Kidney (tissue), 14 donors: ENCODE results near the gene ZNRF3. TPM values are rescaled to one million over a fixed set of nuclear protein-coding genes. Genes with fewer than 3 reads are reported as not detected.

ENCODE experiments used
- DNase-seq, 5 donors: peaks; one replicate each; pipeline ENCODE4 v3.0.0-alpha.2; 2013 to 2020
- FAIRE-seq: peaks from 2 replicates; lab custom pipeline; 2012; peaks lifted over from hg19 to GRCh38; lab: Jason Lieb, UNC
- H3K27ac ChIP-seq, 2 donors: one replicate each; pipeline ENCODE4 v1.7.0; 2013; ENCODE audit warnings: low read depth in 2 of 2, low read length in 2 of 2, inconsistent platforms in 1 of 2
- H3K27me3 ChIP-seq: one replicate; pipeline ENCODE4 v1.7.1; 2013; ENCODE audit warnings: low read length, inconsistent platforms; ENCODE audit not compliant: control insufficient read depth, insufficient read depth
- H3K36me3 ChIP-seq, 3 donors: one replicate each; pipeline versions ENCODE4 v1.7.0 to v1.7.1; 2013; ENCODE audit warnings: low read length in 3 of 3, control low read depth in 1 of 3, inconsistent platforms in 1 of 3; ENCODE audit not compliant: insufficient read depth in 3 of 3, control insufficient read depth in 2 of 3
- H3K4me1 ChIP-seq, 3 donors: one replicate each; pipeline versions ENCODE4 v1.7.0 to v1.7.1; 2013; ENCODE audit warnings: low read length in 3 of 3, inconsistent platforms in 1 of 3, low read depth in 1 of 3; ENCODE audit not compliant: control insufficient read depth in 2 of 3, insufficient read depth in 2 of 3
- H3K4me3 ChIP-seq, 3 donors: one replicate each; pipeline versions ENCODE4 v1.7.0 to v1.8.1; 2013; ENCODE audit warnings: low read length in 3 of 3, control low read depth in 1 of 3, inconsistent platforms in 1 of 3
- H3K9ac ChIP-seq, 3 donors: one replicate each; pipeline versions ENCODE4 v1.7.0 to v1.7.1; 2013; ENCODE audit warnings: low read length in 3 of 3, control low read depth in 1 of 3, inconsistent platforms in 1 of 3
- H3K9me3 ChIP-seq, 3 donors: one replicate each; pipeline versions ENCODE4 v1.7.0 to v1.7.1; 2013; ENCODE audit warnings: low read length in 3 of 3, control low read depth in 1 of 3, inconsistent platforms in 1 of 3; ENCODE audit not compliant: control insufficient read depth in 2 of 3, insufficient read depth in 1 of 3
- intact Hi-C: fragments of 100-400 bp; cut with DNase I; formaldehyde crosslinking; loops from one replicate; pipeline ENCODE4 v1.11.1; 2022
- polyA plus RNA-seq: library from polyadenylated mRNA; stranded (reverse); fragments of 350-450 nt; fragmentation: Illumina TruSeq; extraction: RNeasy Lipid Tissue Mini Kit (QIAGEN cat#74804); gene quantifications from one replicate; pipeline ENCODE4 v1.2.3, GENCODE V29; 2014; ENCODE audit warnings: low read depth, low replicate concordance; ENCODE audit not compliant: insufficient read depth
- total RNA-seq: library from RNA; stranded (reverse); fragmentation: NEBNext Ultra II Directional; extraction: Animal tissue kit (Norgen Biotek cat#: 25700); gene quantifications from one replicate; pipeline ENCODE4 v1.2.1, GENCODE V29; 2021
- TF ChIP-seq, protein P1 (sequence below): IDR thresholded peaks from 3 replicates; pipeline ENCODE4 v1.5.1; 2012; ENCODE audit warnings: mild to moderate bottlenecking, moderate library complexity, borderline replicate concordance; ENCODE audit not compliant: insufficient read depth; ENCODE audit errors: extremely low read depth
- donor health status: control.
- donor health status: control.
- donor health status: control.
- donor health status: control.
- donor health status: control.
- donor health status: DM: yes; HTN: yes; CAD: no.
- donor health status: Normal renal cell carcinoma (clear cell type).

Gene ZNRF3
- total and polyA plus RNA-seq, 2 donors from 2014 or later, result 6.8 to 24.4 TPM

DNA sequence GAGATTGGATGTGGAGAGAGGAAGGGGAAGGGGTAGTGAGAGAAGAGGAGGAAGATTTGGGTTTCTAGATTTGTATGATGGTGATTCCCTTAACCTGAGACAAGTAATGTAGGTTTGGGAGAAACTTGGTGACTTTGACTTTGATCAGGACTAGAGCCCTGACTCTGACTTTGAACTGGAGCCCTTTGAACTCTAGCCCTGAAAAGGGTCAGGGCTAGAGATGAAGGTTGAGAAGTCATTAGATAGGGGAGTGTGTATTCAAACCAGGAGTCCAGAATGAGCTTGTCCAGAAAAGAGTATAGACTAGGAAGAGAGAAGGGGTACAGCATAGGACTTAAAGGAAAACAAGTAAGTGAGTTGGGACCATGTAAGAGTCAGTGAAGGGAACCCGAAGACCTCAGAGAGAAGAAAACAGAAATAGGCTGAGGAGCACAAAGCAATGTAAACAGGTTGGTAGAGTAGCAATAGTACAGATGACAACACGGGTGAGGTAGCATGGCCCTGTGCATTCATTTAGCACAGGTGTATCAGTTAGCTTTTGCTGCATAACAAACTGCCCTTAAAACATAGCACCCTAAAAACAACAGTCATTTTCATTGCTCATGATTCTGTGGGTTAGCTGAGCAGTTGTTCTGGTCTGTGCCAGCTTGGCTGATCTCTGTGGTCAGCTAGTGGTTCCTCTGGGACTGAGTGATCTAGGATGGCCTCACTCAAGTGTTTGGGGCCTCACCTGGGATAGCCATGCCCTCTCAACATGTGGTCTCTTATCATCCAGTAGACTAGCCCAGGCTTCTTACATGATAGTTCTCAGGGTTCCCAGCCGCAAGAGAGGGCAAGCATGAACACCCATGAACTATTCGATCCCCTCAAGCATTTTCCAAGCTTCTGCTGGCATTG is 135.2 kb downstream of the ZNRF3 start:
- TF ChIP-seq, protein P1, sequence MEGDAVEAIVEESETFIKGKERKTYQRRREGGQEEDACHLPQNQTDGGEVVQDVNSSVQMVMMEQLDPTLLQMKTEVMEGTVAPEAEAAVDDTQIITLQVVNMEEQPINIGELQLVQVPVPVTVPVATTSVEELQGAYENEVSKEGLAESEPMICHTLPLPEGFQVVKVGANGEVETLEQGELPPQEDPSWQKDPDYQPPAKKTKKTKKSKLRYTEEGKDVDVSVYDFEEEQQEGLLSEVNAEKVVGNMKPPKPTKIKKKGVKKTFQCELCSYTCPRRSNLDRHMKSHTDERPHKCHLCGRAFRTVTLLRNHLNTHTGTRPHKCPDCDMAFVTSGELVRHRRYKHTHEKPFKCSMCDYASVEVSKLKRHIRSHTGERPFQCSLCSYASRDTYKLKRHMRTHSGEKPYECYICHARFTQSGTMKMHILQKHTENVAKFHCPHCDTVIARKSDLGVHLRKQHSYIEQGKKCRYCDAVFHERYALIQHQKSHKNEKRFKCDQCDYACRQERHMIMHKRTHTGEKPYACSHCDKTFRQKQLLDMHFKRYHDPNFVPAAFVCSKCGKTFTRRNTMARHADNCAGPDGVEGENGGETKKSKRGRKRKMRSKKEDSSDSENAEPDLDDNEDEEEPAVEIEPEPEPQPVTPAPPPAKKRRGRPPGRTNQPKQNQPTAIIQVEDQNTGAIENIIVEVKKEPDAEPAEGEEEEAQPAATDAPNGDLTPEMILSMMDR, result no peak
- Histone ChIP-seq H3K27me3 (no peaks in the 10 kb centered on the region), H3K27ac (peak overlapping the region; percentile 10 to 62), H3K4me1 (peaks cover 16 to 40% (median 36%) of the 10 kb centered on the region in 3 donors), H3K9me3 (no peaks in the 10 kb centered on the region), H3K36me3 (no peaks in the 10 kb centered on the region), H3K4me3 (no peak overlapping the region), H3K9ac (no peak overlapping the region)
- FAIRE-seq, result no peak
- intact Hi-C loops, result no loop called here
- no peak for DNase-seq

DNA sequence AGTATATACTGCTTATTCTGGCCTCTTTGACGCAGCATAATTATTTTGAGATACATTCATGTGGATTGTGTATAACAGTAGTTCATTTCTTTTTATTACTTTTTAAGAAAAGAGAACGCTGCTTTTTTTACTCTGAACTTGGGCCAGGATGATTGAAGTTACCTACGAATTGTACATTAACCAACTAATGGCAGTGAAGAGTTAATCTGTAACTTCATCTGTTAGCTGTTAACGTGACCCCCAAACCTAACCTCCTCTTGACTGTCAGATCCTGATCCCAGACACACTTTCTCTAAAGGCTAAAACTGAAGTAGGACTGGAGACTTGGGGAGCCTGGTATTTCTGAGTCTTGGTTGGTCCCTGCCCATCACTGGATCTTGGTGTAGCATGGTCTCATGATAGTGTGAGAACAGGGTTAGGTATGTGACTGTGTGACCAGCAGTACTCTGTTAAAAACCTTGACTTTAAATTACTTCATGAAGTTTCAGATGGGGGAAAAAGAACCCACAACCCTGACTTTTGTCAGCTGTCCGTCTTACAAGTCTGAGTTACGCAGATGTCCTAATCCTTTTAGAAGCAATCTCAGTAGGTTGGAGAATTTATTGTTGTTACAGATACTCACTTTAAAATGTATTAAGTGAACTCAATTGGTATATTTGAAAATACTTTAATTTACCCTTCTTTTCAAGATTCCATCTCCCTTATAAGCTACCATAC is 138.9 kb downstream of the ZNRF3 start:
- intact Hi-C loops, result no loop called here
- H3K9ac ChIP-seq, result peak overlapping the region in 1 of 3 donors; percentile 2

DNA sequence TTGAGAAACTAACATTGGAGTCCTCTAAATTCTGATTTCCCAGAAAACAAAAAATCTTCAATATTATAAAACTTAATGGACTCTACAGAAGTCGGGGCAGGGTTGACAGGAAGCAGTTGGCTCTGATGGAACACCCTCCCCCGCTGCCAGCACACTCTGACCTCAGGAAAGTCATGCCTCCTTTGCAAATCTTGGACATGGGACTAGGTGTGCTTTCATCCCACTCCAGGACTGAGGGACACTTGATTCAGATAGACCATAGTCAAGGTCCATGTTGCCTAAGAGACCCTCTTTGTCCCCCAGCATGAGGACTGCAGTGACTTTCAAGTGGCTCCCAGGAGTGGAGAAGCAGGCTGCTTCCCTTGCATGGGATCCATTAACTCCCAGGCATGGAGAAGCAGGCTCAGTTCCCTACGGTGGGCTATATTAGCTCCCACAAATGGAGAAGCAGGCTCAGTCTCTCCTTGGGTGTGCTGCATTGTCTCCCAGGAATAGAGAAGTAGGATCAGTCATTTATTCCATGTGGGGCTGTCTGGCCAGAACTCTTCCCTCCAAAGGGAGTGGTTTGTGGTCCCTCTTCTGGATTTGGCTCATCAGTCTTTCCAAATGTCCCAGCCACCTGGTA is 139.9 kb downstream of the ZNRF3 start:
- Histone ChIP-seq H3K27me3 (no peaks in the 10 kb centered on the region), H3K27ac (peak overlapping the region; percentile 88 to 89), H3K36me3 (peaks cover 0 to 3% (median 2%) of the 10 kb centered on the region in 3 donors), H3K4me1 (peaks cover 8 to 29% (median 24%) of the 10 kb centered on the region in 3 donors), H3K9me3 (no peaks in the 10 kb centered on the region), H3K9ac (peak overlapping the region in 1 of 3 donors; percentile 28), H3K4me3 (no peak overlapping the region)
- DNase-seq (no peak), FAIRE-seq (no peak)
- TF ChIP-seq, protein P1, result no peak
- intact Hi-C loops, result no loop called here

More for the DNA sequence above, 138.9 kb downstream of the ZNRF3 start:
- Histone ChIP-seq H3K9me3 (no peaks in the 10 kb centered on the region), H3K4me3 (peak overlapping the region in 1 of 3 donors; percentile 5), H3K27me3 (no peaks in the 10 kb centered on the region), H3K36me3 (peaks cover 0 to 3% (median 2%) of the 10 kb centered on the region in 3 donors), H3K27ac (peak overlapping the region; percentile 88 to 89), H3K4me1 (peaks cover 8 to 36% (median 33%) of the 10 kb centered on the region in 3 donors)
- DNase-seq (peak in 2 of 5 donors; percentile 84 to 87), FAIRE-seq (peak; percentile 82)
- TF ChIP-seq, protein P1, result no peak
